HCT116 (cell line): ENCODE measurements around the gene COTL1. TPM values are rescaled to one million over a fixed set of nuclear protein-coding genes. Genes with fewer than 3 reads are reported as not detected.

Experiments used
- ATAC-seq: fragments of 200-7000 bp; cut with Tn5 transposase; 2 replicates; pipeline ENCODE4 v1.9.1; 2020; ENCODE audit warnings: mild to moderate bottlenecking, moderate library complexity
- BruUV-seq: library from RNA; stranded (reverse); fragments of 400-500 nt; replicated peaks from 2 replicates; lab custom pipeline; 2021; lab: Mats Ljungman, UMichigan
- CTCF ChIA-PET: fragments of 300-600 bp; sonication (Branson Sonifier 250); formaldehyde crosslinking; loops from one replicate; lab custom pipeline; 2021; ENCODE audit warnings: antibody characterized with exemption; lab: Charles Lee
- POLR2A ChIA-PET: fragments of 300-600, 350-600 bp; sonication (Branson Sonifier 250); formaldehyde crosslinking; loops from one replicate; lab custom pipeline; 2021; ENCODE audit warnings: antibody characterized with exemption; lab: Charles Lee
- RAD21 ChIA-PET, 2 experiments: fragments of 300-600 bp; sonication (Branson Sonifier 250); formaldehyde crosslinking; loops; one replicate each; lab custom pipeline; 2023; ENCODE audit warnings: low total read pairs in 2 of 2; ENCODE audit not compliant: uncharacterized antibody in 2 of 2, unreplicated experiment in 2 of 2, low non-redundant PET in 1 of 2; lab: Charles Lee
- DNase-seq: peaks from one replicate; pipeline ENCODE4 v3.0.0-alpha.2; 2010; ENCODE audit warnings: low read depth, low spot score
- H2AFZ ChIP-seq: fragments of 200-600 bp; shearing (Covaris generic), sonication (generic); 2 replicates; pipeline ENCODE4 v1.6.1; 2017; ENCODE audit warnings: low read depth, mixed run types, mixed read lengths, antibody characterized with exemption, low read length; ENCODE audit not compliant: poor library complexity, severe bottlenecking
- H3K27ac ChIP-seq: 2 replicates; pipeline ENCODE4 v1.5.1; 2012; ENCODE audit warnings: low read depth, low read length
- H3K27me3 ChIP-seq: fragments of 200-600 bp; sonication (generic); 2 replicates; pipeline ENCODE4 v1.6.1; 2016; ENCODE audit warnings: mixed run types, low read length, mixed read lengths; ENCODE audit not compliant: insufficient read depth
- H3K36me3 ChIP-seq, 2 experiments: fragments of 200-500 bp in 1 of 2; fragments of 200-600 bp in 1 of 2; sonication (Bioruptor generic) in 1 of 2; sonication (generic) in 1 of 2; 2 replicates each; pipeline versions ENCODE4 v1.5.1 to v1.6.1; 2014 to 2016; ENCODE audit warnings: low read length in 2 of 2, inconsistent platforms in 1 of 2, mixed read lengths in 1 of 2, mixed run types in 1 of 2; ENCODE audit not compliant: insufficient read depth in 2 of 2, control insufficient read depth in 1 of 2
- H3K4me1 ChIP-seq, 2 experiments: fragments of 200-600 bp in 1 of 2; sonication (generic) in 1 of 2; 2 replicates each; pipeline versions ENCODE4 v1.5.1 to v1.6.1; 2012 to 2017; ENCODE audit warnings: low read length in 2 of 2, inconsistent platforms in 1 of 2, mild to moderate bottlenecking in 1 of 2, mixed read lengths in 1 of 2, mixed run types in 1 of 2, moderate library complexity in 1 of 2; ENCODE audit not compliant: insufficient read depth in 2 of 2, control insufficient read depth in 1 of 2
- H3K4me2 ChIP-seq: fragments of 200-600 bp; sonication (generic); 2 replicates; pipeline ENCODE4 v1.6.1; 2017; ENCODE audit warnings: mixed run types, low read length, mixed read lengths
- H3K4me3 ChIP-seq, 2 experiments: fragments of 200-600 bp in 1 of 2; sonication (generic) in 1 of 2; replicated peaks in 1 of 2; 2 replicates each; pipeline ENCODE4 v1.5.1; 2011 to 2016; ENCODE audit warnings: low read length in 2 of 2, control low read depth in 1 of 2, low read depth in 1 of 2, mild to moderate bottlenecking in 1 of 2, mixed read lengths in 1 of 2, mixed run types in 1 of 2
- H3K79me2 ChIP-seq: fragments of 200-600 bp; sonication (generic); 2 replicates; pipeline ENCODE4 v1.6.1; 2017; ENCODE audit warnings: mild to moderate bottlenecking, mixed run types, low read length, moderate library complexity, mixed read lengths; ENCODE audit not compliant: insufficient read depth
- H3K9ac ChIP-seq: fragments of 200-600 bp; sonication (generic); 2 replicates; pipeline ENCODE4 v1.6.1; 2016; ENCODE audit warnings: low read length, mixed read lengths
- H3K9me2 ChIP-seq: fragments of 200-600 bp; sonication (generic), shearing (Covaris generic); 2 replicates; pipeline ENCODE4 v1.6.1; 2017; ENCODE audit warnings: mixed run types, mild to moderate bottlenecking, moderate library complexity; ENCODE audit not compliant: insufficient read depth
- H3K9me3 ChIP-seq, 2 experiments: fragments of 200-500 bp in 1 of 2; fragments of 200-600 bp in 1 of 2; sonication (Bioruptor generic) in 1 of 2; sonication (generic) in 1 of 2; 2 replicates each; pipeline ENCODE4 v1.6.1; 2014 to 2017; ENCODE audit warnings: low read length in 2 of 2, mixed read lengths in 2 of 2, inconsistent platforms in 1 of 2, low read depth in 1 of 2, mild to moderate bottlenecking in 1 of 2, mixed run types in 1 of 2, moderate library complexity in 1 of 2; ENCODE audit not compliant: control insufficient read depth in 1 of 2, insufficient read depth in 1 of 2
- H4K20me1 ChIP-seq: fragments of 200-600 bp; sonication (generic), shearing (Covaris generic); 2 replicates; pipeline ENCODE4 v1.6.1; 2017; ENCODE audit warnings: mixed run types, mild to moderate bottlenecking, moderate library complexity; ENCODE audit not compliant: insufficient read depth
- CTCF ChIP-seq, 3 experiments: fragments of 200-600 bp in 1 of 3; sonication (generic) in 1 of 3; IDR thresholded peaks in 2 of 3; conservative IDR thresholded peaks in 1 of 3; 2 replicates each; pipeline ENCODE4 v1.5.1; 2012 to 2017; ENCODE audit warnings: low read depth in 2 of 3, low read length in 2 of 3, antibody characterized with exemption in 1 of 3, borderline replicate concordance in 1 of 3, control low read depth in 1 of 3, mild to moderate bottlenecking in 1 of 3, mixed read lengths in 1 of 3, mixed run types in 1 of 3, moderate library complexity in 1 of 3; ENCODE audit not compliant: insufficient read depth in 1 of 3
- ELF1 ChIP-seq: IDR thresholded peaks from 2 replicates; pipeline ENCODE4 v1.6.1; 2012; ENCODE audit warnings: low read depth, borderline replicate concordance
- EZH2phosphoT487 ChIP-seq: fragments of 200-600 bp; IDR thresholded peaks from 2 replicates; pipeline ENCODE4 v1.6.1; 2018; ENCODE audit warnings: antibody characterized with exemption, borderline replicate concordance
- JUND ChIP-seq: IDR thresholded peaks from 2 replicates; pipeline ENCODE4 v1.6.1; 2012
- TCF7L2 ChIP-seq: IDR thresholded peaks from 2 replicates; pipeline ENCODE4 v1.7.0; 2011; ENCODE audit warnings: borderline replicate concordance, inconsistent platforms; ENCODE audit not compliant: insufficient read depth, insufficient read length; ENCODE audit errors: extremely low read depth
- YY1 ChIP-seq: IDR thresholded peaks from 2 replicates; pipeline ENCODE4 v1.6.1; 2011; ENCODE audit warnings: low read length, low read depth, moderate library complexity, mild to moderate bottlenecking; ENCODE audit not compliant: insufficient replicate concordance; ENCODE audit errors: extremely low read depth
- intact Hi-C: fragments of 100-400 bp; cut with micrococcal nuclease; formaldehyde crosslinking; loops from 2 replicates; pipeline ENCODE4 v1.10.0; 2022
- total RNA-seq: library from RNA; stranded (reverse); gene quantifications from one replicate; pipeline ENCODE4 v1.2.1, GENCODE V29; 2021; ENCODE audit not compliant: unreplicated experiment
- TF ChIP-seq, protein P1 (sequence below): IDR thresholded peaks from 2 replicates; pipeline ENCODE4 v1.6.1; 2012; ENCODE audit warnings: low read depth
- TF ChIP-seq, protein P2 (sequence below): IDR thresholded peaks from 2 replicates; pipeline ENCODE4 v1.6.1; 2012

The COTL1 gene
- total RNA-seq, 1 experiment from 2014 or later: 276 TPM

GRCh38 chr16:84610376-84610775 is 7.5 kb downstream of the COTL1 start:
- intact Hi-C loops: no loop called here
- CTCF ChIA-PET: no interaction called here
- Histone ChIP-seq H3K9me2 (no peaks in the 10 kb centered on the region), H3K4me3 (no peak overlapping the region)
- no peak for TF ChIP-seq JUND
- TF ChIP-seq, all 23 proteins: peak for 0
- Histone ChIP-seq H3K9me3 (no peaks in the 10 kb centered on the region), H2AFZ (no peak overlapping the region), H3K4me1 (peaks cover 4 to 19% of the 10 kb centered on the region in 2 experiments; a peak in 3 of 4 replicates), H3K27ac (no peak overlapping the region), H3K36me3 (peaks cover 0 to 30% of the 10 kb centered on the region in 2 experiments; a peak in 1 of 4 replicates), H3K9ac (no peak overlapping the region), H3K4me2 (no peak overlapping the region), H3K79me2 (peaks cover 98% of the 10 kb centered on the region), H3K27me3 (no peaks in the 10 kb centered on the region), H4K20me1 (no peaks in the 10 kb centered on the region; the same call in 1 of the 2 replicates)
- RAD21 ChIA-PET: no interaction called here
- DNase-seq: no peak
- peak; percentile 36; the same call in 1 of the 2 replicates for ATAC-seq
- BruUV-seq: no TSS peak
- POLR2A ChIA-PET: no interaction called here

- CTCF ChIA-PET: no interaction called here
- no peak overlapping the region for H3K4me3 ChIP-seq
- TF ChIP-seq, protein P1, sequence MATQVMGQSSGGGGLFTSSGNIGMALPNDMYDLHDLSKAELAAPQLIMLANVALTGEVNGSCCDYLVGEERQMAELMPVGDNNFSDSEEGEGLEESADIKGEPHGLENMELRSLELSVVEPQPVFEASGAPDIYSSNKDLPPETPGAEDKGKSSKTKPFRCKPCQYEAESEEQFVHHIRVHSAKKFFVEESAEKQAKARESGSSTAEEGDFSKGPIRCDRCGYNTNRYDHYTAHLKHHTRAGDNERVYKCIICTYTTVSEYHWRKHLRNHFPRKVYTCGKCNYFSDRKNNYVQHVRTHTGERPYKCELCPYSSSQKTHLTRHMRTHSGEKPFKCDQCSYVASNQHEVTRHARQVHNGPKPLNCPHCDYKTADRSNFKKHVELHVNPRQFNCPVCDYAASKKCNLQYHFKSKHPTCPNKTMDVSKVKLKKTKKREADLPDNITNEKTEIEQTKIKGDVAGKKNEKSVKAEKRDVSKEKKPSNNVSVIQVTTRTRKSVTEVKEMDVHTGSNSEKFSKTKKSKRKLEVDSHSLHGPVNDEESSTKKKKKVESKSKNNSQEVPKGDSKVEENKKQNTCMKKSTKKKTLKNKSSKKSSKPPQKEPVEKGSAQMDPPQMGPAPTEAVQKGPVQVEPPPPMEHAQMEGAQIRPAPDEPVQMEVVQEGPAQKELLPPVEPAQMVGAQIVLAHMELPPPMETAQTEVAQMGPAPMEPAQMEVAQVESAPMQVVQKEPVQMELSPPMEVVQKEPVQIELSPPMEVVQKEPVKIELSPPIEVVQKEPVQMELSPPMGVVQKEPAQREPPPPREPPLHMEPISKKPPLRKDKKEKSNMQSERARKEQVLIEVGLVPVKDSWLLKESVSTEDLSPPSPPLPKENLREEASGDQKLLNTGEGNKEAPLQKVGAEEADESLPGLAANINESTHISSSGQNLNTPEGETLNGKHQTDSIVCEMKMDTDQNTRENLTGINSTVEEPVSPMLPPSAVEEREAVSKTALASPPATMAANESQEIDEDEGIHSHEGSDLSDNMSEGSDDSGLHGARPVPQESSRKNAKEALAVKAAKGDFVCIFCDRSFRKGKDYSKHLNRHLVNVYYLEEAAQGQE: no peak
- no peak for TF ChIP-seq ELF1
- no peak for TF ChIP-seq JUND
- no peak for TF ChIP-seq EZH2phosphoT487
- TF ChIP-seq, protein P2, sequence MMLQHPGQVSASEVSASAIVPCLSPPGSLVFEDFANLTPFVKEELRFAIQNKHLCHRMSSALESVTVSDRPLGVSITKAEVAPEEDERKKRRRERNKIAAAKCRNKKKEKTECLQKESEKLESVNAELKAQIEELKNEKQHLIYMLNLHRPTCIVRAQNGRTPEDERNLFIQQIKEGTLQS: no peak
- no peak for TF ChIP-seq YY1
- no peak for TF ChIP-seq TCF7L2
- TF ChIP-seq CTCF (IDR thresholded peaks at IDR 0.05 in 2 of 3, conservative IDR thresholded peaks at IDR 0.05 in 1 of 3; ENCODE audit: borderline replicate concordance in 1 of 3, insufficient read depth in 1 of 3, low read depth in 2 of 3, low read length in 2 of 3): no peak
- TF ChIP-seq, all 23 proteins: peak for 0
- no TSS peak for BruUV-seq
- H3K9ac ChIP-seq: no peak overlapping the region
- no peaks in the 10 kb centered on the region for H3K9me2 ChIP-seq
- no peak overlapping the region for H3K27ac ChIP-seq
- peaks cover 7 to 20% of the 10 kb centered on the region in 2 experiments; a peak in 3 of 4 replicates for H3K4me1 ChIP-seq
- intact Hi-C loops: no loop called here
- DNase-seq: no peak
- no peak overlapping the region for H3K4me2 ChIP-seq
- H3K27me3 ChIP-seq: no peaks in the 10 kb centered on the region
- H4K20me1 ChIP-seq: no peaks in the 10 kb centered on the region; the same call in 1 of the 2 replicates
- POLR2A ChIA-PET: no interaction called here
- no peaks in the 10 kb centered on the region for H3K9me3 ChIP-seq
- H3K79me2 ChIP-seq: peaks cover 98% of the 10 kb centered on the region
- RAD21 ChIA-PET: no interaction called here
- no peak overlapping the region for H2AFZ ChIP-seq
- peaks cover 0 to 24% of the 10 kb centered on the region in 2 experiments; a peak in 1 of 4 replicates for H3K36me3 ChIP-seq
- ATAC-seq: no peak
These were observed 8.2 kb downstream of the COTL1 start for GRCh38 chr16:84609563-84610177.
